H9 (cell line): ENCODE results near the gene B3GALT5. TPM values are rescaled to one million over a fixed set of nuclear protein-coding genes. Genes with fewer than 3 reads are reported as not detected.

Experiments used
- DNase-seq: peaks from one replicate; pipeline ENCODE4 v3.0.0-alpha.2; 2017
- H2AFZ ChIP-seq: one replicate; pipeline ENCODE4 v1.6.1; 2013; ENCODE audit warnings: mild to moderate bottlenecking, low read length, control low read depth, moderate library complexity
- H2AK5ac ChIP-seq: 2 replicates; pipeline ENCODE4 v1.6.1; 2013; ENCODE audit warnings: low read length, control low read depth, mixed read lengths; ENCODE audit not compliant: insufficient read length
- H2BK120ac ChIP-seq: one replicate; pipeline ENCODE4 v1.6.1; 2013; ENCODE audit warnings: low read depth, mild to moderate bottlenecking, low read length, control low read depth, inconsistent platforms; ENCODE audit not compliant: poor library complexity, severe bottlenecking
- H2BK12ac ChIP-seq: 2 replicates; pipeline ENCODE4 v1.6.1; 2013; ENCODE audit warnings: low read length, control low read depth, mixed read lengths, low read depth; ENCODE audit not compliant: insufficient read length
- H2BK15ac ChIP-seq: 2 replicates; pipeline ENCODE4 v1.6.1; 2013; ENCODE audit warnings: low read depth, low read length, control low read depth
- H2BK20ac ChIP-seq: one replicate; pipeline ENCODE4 v1.6.1; 2013; ENCODE audit warnings: low read depth, mild to moderate bottlenecking, low read length, control low read depth, inconsistent platforms; ENCODE audit not compliant: poor library complexity, severe bottlenecking
- H2BK5ac ChIP-seq: 2 replicates; pipeline ENCODE4 v1.6.1; 2013; ENCODE audit warnings: low read length, control low read depth, mixed read lengths; ENCODE audit not compliant: insufficient read length
- H3K14ac ChIP-seq: 2 replicates; pipeline ENCODE4 v1.6.1; 2013; ENCODE audit warnings: low read length, control low read depth; ENCODE audit not compliant: insufficient read depth
- H3K18ac ChIP-seq: 2 replicates; pipeline ENCODE4 v1.6.1; 2013; ENCODE audit warnings: low read depth, mild to moderate bottlenecking, mixed read lengths, low read length, control low read depth; ENCODE audit not compliant: insufficient read length
- H3K23ac ChIP-seq: 2 replicates; pipeline ENCODE4 v1.6.1; 2013; ENCODE audit warnings: low read length, control low read depth, mixed read lengths, low read depth; ENCODE audit not compliant: insufficient read length
- H3K23me2 ChIP-seq: 2 replicates; pipeline ENCODE4 v1.6.1; 2013; ENCODE audit warnings: low read depth, mild to moderate bottlenecking, mixed read lengths, low read length, control low read depth; ENCODE audit not compliant: insufficient read length, poor library complexity, severe bottlenecking
- H3K27ac ChIP-seq: 2 replicates; pipeline ENCODE4 v1.5.1; 2013; ENCODE audit warnings: low read length, control low read depth, mixed read lengths, low read depth; ENCODE audit not compliant: insufficient read length
- H3K27me3 ChIP-seq: 2 replicates; pipeline ENCODE4 v1.6.1; 2013; ENCODE audit warnings: low read length, control low read depth, inconsistent platforms; ENCODE audit not compliant: insufficient read depth
- H3K4ac ChIP-seq: 2 replicates; pipeline ENCODE4 v1.6.1; 2013; ENCODE audit warnings: low read depth, mild to moderate bottlenecking, control low read depth, inconsistent platforms, low read length, moderate library complexity
- H3K4me1 ChIP-seq: 2 replicates; pipeline ENCODE4 v1.6.1; 2013; ENCODE audit warnings: low read length, control low read depth, inconsistent platforms; ENCODE audit not compliant: insufficient read depth
- H3K4me2 ChIP-seq: 2 replicates; pipeline ENCODE4 v1.6.1; 2013; ENCODE audit warnings: low read length, control low read depth, mixed read lengths; ENCODE audit not compliant: insufficient read length, insufficient read depth
- H3K56ac ChIP-seq: 2 replicates; pipeline ENCODE4 v1.6.1; 2013; ENCODE audit warnings: low read depth, mild to moderate bottlenecking, mixed read lengths, low read length, control low read depth; ENCODE audit not compliant: insufficient read length
- H3K79me1 ChIP-seq: 2 replicates; pipeline ENCODE4 v1.6.1; 2013; ENCODE audit warnings: low read depth, mild to moderate bottlenecking, moderate library complexity, low read length, control low read depth, inconsistent platforms; ENCODE audit not compliant: insufficient read depth, poor library complexity, severe bottlenecking
- H3K79me2 ChIP-seq: 2 replicates; pipeline ENCODE4 v1.6.1; 2013; ENCODE audit warnings: low read length, control low read depth, inconsistent platforms; ENCODE audit not compliant: insufficient read depth
- H3K9ac ChIP-seq: 2 replicates; pipeline ENCODE4 v1.6.1; 2013; ENCODE audit warnings: low read length, control low read depth, mixed read lengths; ENCODE audit not compliant: insufficient read length; ENCODE audit errors: extremely low read depth
- H3K9me3 ChIP-seq: one replicate; pipeline ENCODE4 v1.6.1; 2013; ENCODE audit warnings: low read depth, low read length, inconsistent platforms; ENCODE audit not compliant: control insufficient read depth
- H3T11ph ChIP-seq: one replicate; pipeline ENCODE4 v1.6.1; 2013; ENCODE audit warnings: mild to moderate bottlenecking, low read length, control low read depth, inconsistent platforms
- H4K20me1 ChIP-seq: one replicate; pipeline ENCODE4 v1.6.1; 2013; ENCODE audit not compliant: control insufficient read depth, insufficient read length, insufficient read depth
- H4K5ac ChIP-seq: 2 replicates; pipeline ENCODE4 v1.6.1; 2013; ENCODE audit warnings: low read depth, mild to moderate bottlenecking, mixed read lengths, low read length, control low read depth; ENCODE audit not compliant: insufficient read length
- H4K8ac ChIP-seq: replicated peaks from 2 replicates; pipeline ENCODE4 v1.6.1; 2013; ENCODE audit warnings: low read length, control low read depth, mixed read lengths, low read depth; ENCODE audit not compliant: insufficient read length
- H4K91ac ChIP-seq: 2 replicates; pipeline ENCODE4 v1.6.1; 2013; ENCODE audit warnings: low read depth, mild to moderate bottlenecking, moderate library complexity, mixed read lengths, low read length, control low read depth; ENCODE audit not compliant: insufficient read length
- H3K27ac Mint-ChIP-seq, 3 experiments: 2 replicates in 2 of 3; 3 replicates in 1 of 3; pipeline ENCODE4 v1.8.0; 2020 to 2021; ENCODE audit warnings: mixed read lengths in 3 of 3, mild to moderate bottlenecking in 1 of 3, moderate library complexity in 1 of 3
- H3K27me3 Mint-ChIP-seq: 2 replicates; pipeline ENCODE4 v1.8.0; 2021; ENCODE audit warnings: low read depth, mild to moderate bottlenecking, moderate library complexity, mixed read lengths
- H3K36me3 Mint-ChIP-seq, 3 experiments: 2 replicates in 2 of 3; 3 replicates in 1 of 3; pipeline ENCODE4 v1.8.0; 2020 to 2021; ENCODE audit warnings: low read depth in 3 of 3, mixed read lengths in 3 of 3; ENCODE audit not compliant: insufficient read depth in 1 of 3
- H3K4me1 Mint-ChIP-seq, 2 experiments: 2 replicates each; pipeline ENCODE4 v1.8.0; 2020; ENCODE audit warnings: mixed read lengths in 2 of 2
- H3K4me3 Mint-ChIP-seq, 2 experiments: 2 replicates in 1 of 2; 3 replicates in 1 of 2; pipeline ENCODE4 v1.8.0; 2020 to 2021; ENCODE audit warnings: mild to moderate bottlenecking in 2 of 2, mixed read lengths in 2 of 2, moderate library complexity in 1 of 2
- H3K9me3 Mint-ChIP-seq, 2 experiments: 2 replicates in 1 of 2; 3 replicates in 1 of 2; pipeline ENCODE4 v1.8.0; 2020; ENCODE audit warnings: mild to moderate bottlenecking in 2 of 2, mixed read lengths in 2 of 2, moderate library complexity in 1 of 2
- CTCF ChIP-seq: fragments of 200-600 bp; sonication (generic); conservative IDR thresholded peaks from 3 replicates; pipeline ENCODE4 v1.8.0; 2021; ENCODE audit warnings: antibody characterized with exemption, mild to moderate bottlenecking
- WGBS: extraction: QIAGEN DNeasy Blood & Tissue Kit; methylation state at CpG from one replicate; pipeline ENCODE4 v1.1.7; 2013; ENCODE audit warnings: missing lambda C conversion rate, low lambda C conversion rate, mixed read lengths; ENCODE audit not compliant: insufficient read length; ENCODE audit errors: extremely low coverage; 5-methylcytosine and 5-hydroxymethylcytosine counted together
- total RNA-seq: library from RNA; stranded (reverse); gene quantifications from 2 replicates; pipeline ENCODE4 v1.2.1, GENCODE V29; 2021

The B3GALT5 gene
- total RNA-seq, 1 experiment from 2014 or later, result 24.7 TPM

GRCh38 chr21:39700318-39700717, 87.6 kb downstream of the B3GALT5 start:
- Histone ChIP-seq H2BK5ac (no peak overlapping the region), H3K4ac (no peak overlapping the region), H3K56ac (no peak overlapping the region), H2BK15ac (no peak overlapping the region), H2AK5ac (no peak overlapping the region), H3K23ac (no peak overlapping the region), H4K91ac (no peak overlapping the region), H4K5ac (no peak overlapping the region), H3K27me3 (no peaks in the 10 kb centered on the region), H3K4me2 (no peak overlapping the region), H4K8ac (no peak overlapping the region), H4K20me1 (no peaks in the 10 kb centered on the region), H3K79me2 (no peaks in the 10 kb centered on the region), H3K23me2 (no peaks in the 10 kb centered on the region), H3K9ac (no peak overlapping the region), H3K79me1 (no peaks in the 10 kb centered on the region), H2BK120ac (no peak overlapping the region), H3T11ph (no peak overlapping the region), H2BK12ac (no peak overlapping the region), H3K4me1 (no peaks in the 10 kb centered on the region), H2BK20ac (no peak overlapping the region), H2AFZ (no peak overlapping the region), H3K18ac (no peak overlapping the region), H3K9me3 (no peaks in the 10 kb centered on the region), H3K27ac (no peak overlapping the region), H3K14ac (no peak overlapping the region)
- H3K27me3 Mint-ChIP-seq, result no peaks in the 10 kb centered on the region; the same call in 1 of the 2 replicates
- TF ChIP-seq CTCF, result no peak
- no peak overlapping the region for H3K4me3 Mint-ChIP-seq
- peaks cover 20 to 28% (median 28%) of the 10 kb centered on the region in 3 experiments for H3K36me3 Mint-ChIP-seq
- H3K27ac Mint-ChIP-seq, result no peak overlapping the region
- H3K9me3 Mint-ChIP-seq, result peaks cover 21 to 23% of the 10 kb centered on the region in 2 experiments
- peaks cover 27 to 29% of the 10 kb centered on the region in 2 experiments for H3K4me1 Mint-ChIP-seq
- no peak for DNase-seq
- WGBS, result no CpG with 5 or more reads among the region's 2 CpGs
